HG02885 (cell line): ENCODE data around the gene MYO1E.
"Not testable (repeated sequence)": the region's sequence is repeated elsewhere in the genome, so short reads cannot be mapped to it uniquely, and the experiment has no call there.

ENCODE experiments used
- ATAC-seq: cut with Tn5 transposase; IDR thresholded peaks from one replicate; pipeline ENCODE4 v1.9.1; 2021; ENCODE audit warnings: mild to moderate bottlenecking; ENCODE audit not compliant: unreplicated experiment, poor library complexity

MYO1E gene

GRCh38 chr15:59353994-59354416, 18.7 kb downstream of the MYO1E start:
- no peak for ATAC-seq

GRCh38 chr15:59352683-59353082, 20.0 kb downstream of the MYO1E start:
- ATAC-seq = no peak

- ATAC-seq = no peak
Measured at GRCh38 chr15:59352189-59352588, 20.5 kb downstream of the MYO1E start.

GRCh38 chr15:59350421-59350732, 22.3 kb downstream of the MYO1E start:
- ATAC-seq = no peak

- ATAC-seq = no peak
Measured at GRCh38 chr15:59349680-59350420, 22.8 kb downstream of the MYO1E start.

- ATAC-seq = no peak
Measured at GRCh38 chr15:59347915-59348314, 24.8 kb downstream of the MYO1E start.

- ATAC-seq = no peak
Measured at GRCh38 chr15:59346951-59347350, 25.7 kb downstream of the MYO1E start.

GRCh38 chr15:59345326-59345725, 27.3 kb downstream of the MYO1E start:
- no peak for ATAC-seq

- ATAC-seq = no peak
Measured at GRCh38 chr15:59344311-59344710, 28.4 kb downstream of the MYO1E start.

GRCh38 chr15:59340325-59340724, 32.3 kb downstream of the MYO1E start:
- no peak for ATAC-seq

- ATAC-seq = no peak
Measured at GRCh38 chr15:59339252-59339672, 33.4 kb downstream of the MYO1E start.

GRCh38 chr15:59338414-59338813, 34.3 kb downstream of the MYO1E start:
- no peak for ATAC-seq

GRCh38 chr15:59336725-59337124, 35.9 kb downstream of the MYO1E start:
- not testable (repeated sequence) for ATAC-seq

- no peak for ATAC-seq
Measured at GRCh38 chr15:59335207-59335786, 37.4 kb downstream of the MYO1E start.

GRCh38 chr15:59334076-59334415, 38.6 kb downstream of the MYO1E start:
- ATAC-seq = no peak

GRCh38 chr15:59333401-59334075, 39.1 kb downstream of the MYO1E start:
- ATAC-seq = no peak

GRCh38 chr15:59332009-59332408, 40.7 kb downstream of the MYO1E start:
- no peak for ATAC-seq

- no peak for ATAC-seq
Measured at GRCh38 chr15:59330649-59331048, 42.0 kb downstream of the MYO1E start.

GRCh38 chr15:59329570-59330350, 42.9 kb downstream of the MYO1E start:
- ATAC-seq = no peak

GRCh38 chr15:59329091-59329490, 43.6 kb downstream of the MYO1E start:
- no peak for ATAC-seq

GRCh38 chr15:59327942-59328341, 44.7 kb downstream of the MYO1E start:
- no peak for ATAC-seq
